HL-60/S4 treated with retinoic acid at 250 ng/mL for 4 days and 3 days (cell line): Measurements from ENCODE around the gene CYFIP1.

Experiments used
- in situ Hi-C: fragments of 300-500 bp; cut with MboI; formaldehyde crosslinking; loops from 2 replicates; pipeline ENCODE4 v1.7.0; 2022; ENCODE audit warnings: low sequenced_read_pairs

Gene CYFIP1

GRCh38 chr15:22969489-22969888, 10.7 kb downstream of the CYFIP1 start:
- in situ Hi-C loops = no loop called here

GRCh38 chr15:22968366-22968765, 11.8 kb downstream of the CYFIP1 start:
- in situ Hi-C loops = no loop called here

- in situ Hi-C loops = no loop called here
These were observed 12.9 kb downstream of the CYFIP1 start for GRCh38 chr15:22967084-22967770.

GRCh38 chr15:22966321-22967083, 13.7 kb downstream of the CYFIP1 start:
- in situ Hi-C loops = no loop called here

- in situ Hi-C loops = no loop called here
These were observed 16.5 kb downstream of the CYFIP1 start for GRCh38 chr15:22963641-22964040.

GRCh38 chr15:22962611-22963010, 17.6 kb downstream of the CYFIP1 start:
- in situ Hi-C loops = no loop called here

GRCh38 chr15:22961762-22962161, 18.4 kb downstream of the CYFIP1 start:
- in situ Hi-C loops = no loop called here

- in situ Hi-C loops = no loop called here
These were observed 19.6 kb downstream of the CYFIP1 start for GRCh38 chr15:22960556-22960955.

- in situ Hi-C loops = no loop called here
These were observed 20.0 kb downstream of the CYFIP1 start for GRCh38 chr15:22960126-22960525.

- in situ Hi-C loops = no loop called here
These were observed 20.7 kb downstream of the CYFIP1 start for GRCh38 chr15:22959321-22960101.

GRCh38 chr15:22958487-22959280, 21.5 kb downstream of the CYFIP1 start:
- in situ Hi-C loops = no loop called here

GRCh38 chr15:22956978-22957260, 23.2 kb downstream of the CYFIP1 start:
- in situ Hi-C loops = no loop called here

- in situ Hi-C loops = no loop called here
These were observed 23.8 kb downstream of the CYFIP1 start for GRCh38 chr15:22956257-22956977.

GRCh38 chr15:22955544-22956119, 24.5 kb downstream of the CYFIP1 start:
- in situ Hi-C loops = no loop called here

- in situ Hi-C loops = no loop called here
These were observed 25.2 kb downstream of the CYFIP1 start for GRCh38 chr15:22954798-22955543.

- in situ Hi-C loops = no loop called here
These were observed 25.8 kb downstream of the CYFIP1 start for GRCh38 chr15:22954326-22954725.

- in situ Hi-C loops = no loop called here
These were observed 27.2 kb downstream of the CYFIP1 start for GRCh38 chr15:22952796-22953579.

GRCh38 chr15:22951381-22952280, 28.5 kb downstream of the CYFIP1 start:
- in situ Hi-C loops = no loop called here
